ENCODE results near the gene HBE1. TPM values are rescaled to one million over a fixed set of nuclear protein-coding genes. Genes with fewer than 3 reads are reported as not detected.

HBE1 gene
- total and polyA plus RNA-seq, 2 of the 8 experiments (the other 6 are each of a cell fraction or from before 2014, with no cell fraction given) = 0.39 TPM; not detected in 1

- no peak for TF ChIP-seq ATF3 (IDR thresholded peaks at IDR 0.05; ENCODE audit: insufficient read depth, low read depth, low read length)
- TF ChIP-seq, protein P1, sequence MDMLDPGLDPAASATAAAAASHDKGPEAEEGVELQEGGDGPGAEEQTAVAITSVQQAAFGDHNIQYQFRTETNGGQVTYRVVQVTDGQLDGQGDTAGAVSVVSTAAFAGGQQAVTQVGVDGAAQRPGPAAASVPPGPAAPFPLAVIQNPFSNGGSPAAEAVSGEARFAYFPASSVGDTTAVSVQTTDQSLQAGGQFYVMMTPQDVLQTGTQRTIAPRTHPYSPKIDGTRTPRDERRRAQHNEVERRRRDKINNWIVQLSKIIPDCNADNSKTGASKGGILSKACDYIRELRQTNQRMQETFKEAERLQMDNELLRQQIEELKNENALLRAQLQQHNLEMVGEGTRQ (IDR thresholded peaks at IDR 0.05; ENCODE audit: low read length) = no peak
- no peak for TF ChIP-seq TBP (IDR thresholded peaks at IDR 0.05; ENCODE audit: low read depth, low read length)
- no peak for TF ChIP-seq CEBPB (IDR thresholded peaks at IDR 0.05; ENCODE audit: low read depth, low read length)
- no peak for TF ChIP-seq POU5F1 (IDR thresholded peaks at IDR 0.05; ENCODE audit: low read depth, low read length)
Measured at GRCh38 chr11:5290106-5290505, 20.4 kb upstream of the HBE1 start (continued).

Data from H1 (cell line).